RWPE2 (cell line): ENCODE measurements around the gene PIBF1.
"Not testable (repeated sequence)": the region's sequence is repeated elsewhere in the genome, so short reads cannot be mapped to it uniquely, and the experiment has no call there.

Experiments
- ATAC-seq: fragments of 200-7000 bp; cut with Tn5 transposase; 3 replicates; pipeline ENCODE4 v1.9.1; 2021; ENCODE audit warnings: low read depth
- DNase-seq: peaks from one replicate; pipeline ENCODE4 v3.0.0-alpha.2; 2020; ENCODE audit warnings: low spot score
- H3K27ac ChIP-seq: fragments of 450-650 bp; 2 replicates; pipeline ENCODE4 v1.5.1; 2017; ENCODE audit warnings: mild to moderate bottlenecking; ENCODE audit not compliant: poor library complexity, severe bottlenecking
- H3K27me3 ChIP-seq: fragments of 250-450 bp; sonication (Bioruptor Pico); 2 replicates; pipeline ENCODE4 v1.5.1; 2021; ENCODE audit warnings: mild to moderate bottlenecking, moderate library complexity; ENCODE audit not compliant: insufficient read depth, poor library complexity, severe bottlenecking
- H3K36me3 ChIP-seq: fragments of 250-450 bp; sonication (Bioruptor Pico); 2 replicates; pipeline ENCODE4 v1.5.1; 2020; ENCODE audit warnings: low read depth, mild to moderate bottlenecking, moderate library complexity
- H3K4me1 ChIP-seq: fragments of 250-450 bp; sonication (Bioruptor Pico); 2 replicates; pipeline ENCODE4 v1.5.1; 2021; ENCODE audit warnings: mild to moderate bottlenecking, moderate library complexity; ENCODE audit not compliant: insufficient read depth, poor library complexity, severe bottlenecking
- H3K4me3 ChIP-seq: fragments of 250-450 bp; sonication (Bioruptor Pico); 2 replicates; pipeline ENCODE4 v1.5.1; 2021; ENCODE audit warnings: mild to moderate bottlenecking, moderate library complexity; ENCODE audit not compliant: severe bottlenecking
- H3K9me3 ChIP-seq: fragments of 250-450 bp; sonication (Bioruptor Pico); 2 replicates; pipeline ENCODE4 v1.5.1; 2021; ENCODE audit warnings: mild to moderate bottlenecking, moderate library complexity; ENCODE audit not compliant: severe bottlenecking
- TF ChIP-seq, protein P1 (sequence below): fragments of 450-650 bp; IDR thresholded peaks from one replicate; pipeline ENCODE4 v1.5.1; 2017; ENCODE audit warnings: mild to moderate bottlenecking, moderate library complexity; ENCODE audit not compliant: poor library complexity, severe bottlenecking

PIBF1 gene

DNA sequence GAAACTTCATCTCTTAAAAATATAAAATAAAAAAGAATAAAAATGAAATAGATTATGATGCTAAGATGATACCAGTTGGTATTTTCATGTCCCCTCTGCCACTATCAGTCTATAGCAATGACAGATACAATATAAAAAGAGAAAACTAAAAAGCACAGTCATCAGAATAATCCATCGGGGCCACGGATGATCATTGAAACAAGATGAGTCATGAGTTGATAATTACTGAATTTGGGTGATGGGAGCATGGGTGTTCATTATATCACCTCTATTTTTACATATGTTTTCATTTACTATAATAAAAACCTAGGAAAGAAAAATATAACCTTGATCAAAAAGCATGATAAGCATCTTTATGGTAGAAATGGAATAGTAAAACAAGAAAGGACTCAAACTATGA lies 41.1 kb downstream of the PIBF1 start:
- Histone ChIP-seq H3K36me3 (peaks cover 59% of the 10 kb centered on the region), H3K27me3 (no peaks in the 10 kb centered on the region), H3K4me1 (no peaks in the 10 kb centered on the region), H3K27ac (no peak overlapping the region), H3K4me3 (no peak overlapping the region), H3K9me3 (no peaks in the 10 kb centered on the region)
- DNase-seq (no peak), ATAC-seq (no peak)
- TF ChIP-seq, protein P1, sequence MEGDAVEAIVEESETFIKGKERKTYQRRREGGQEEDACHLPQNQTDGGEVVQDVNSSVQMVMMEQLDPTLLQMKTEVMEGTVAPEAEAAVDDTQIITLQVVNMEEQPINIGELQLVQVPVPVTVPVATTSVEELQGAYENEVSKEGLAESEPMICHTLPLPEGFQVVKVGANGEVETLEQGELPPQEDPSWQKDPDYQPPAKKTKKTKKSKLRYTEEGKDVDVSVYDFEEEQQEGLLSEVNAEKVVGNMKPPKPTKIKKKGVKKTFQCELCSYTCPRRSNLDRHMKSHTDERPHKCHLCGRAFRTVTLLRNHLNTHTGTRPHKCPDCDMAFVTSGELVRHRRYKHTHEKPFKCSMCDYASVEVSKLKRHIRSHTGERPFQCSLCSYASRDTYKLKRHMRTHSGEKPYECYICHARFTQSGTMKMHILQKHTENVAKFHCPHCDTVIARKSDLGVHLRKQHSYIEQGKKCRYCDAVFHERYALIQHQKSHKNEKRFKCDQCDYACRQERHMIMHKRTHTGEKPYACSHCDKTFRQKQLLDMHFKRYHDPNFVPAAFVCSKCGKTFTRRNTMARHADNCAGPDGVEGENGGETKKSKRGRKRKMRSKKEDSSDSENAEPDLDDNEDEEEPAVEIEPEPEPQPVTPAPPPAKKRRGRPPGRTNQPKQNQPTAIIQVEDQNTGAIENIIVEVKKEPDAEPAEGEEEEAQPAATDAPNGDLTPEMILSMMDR = no peak

DNA sequence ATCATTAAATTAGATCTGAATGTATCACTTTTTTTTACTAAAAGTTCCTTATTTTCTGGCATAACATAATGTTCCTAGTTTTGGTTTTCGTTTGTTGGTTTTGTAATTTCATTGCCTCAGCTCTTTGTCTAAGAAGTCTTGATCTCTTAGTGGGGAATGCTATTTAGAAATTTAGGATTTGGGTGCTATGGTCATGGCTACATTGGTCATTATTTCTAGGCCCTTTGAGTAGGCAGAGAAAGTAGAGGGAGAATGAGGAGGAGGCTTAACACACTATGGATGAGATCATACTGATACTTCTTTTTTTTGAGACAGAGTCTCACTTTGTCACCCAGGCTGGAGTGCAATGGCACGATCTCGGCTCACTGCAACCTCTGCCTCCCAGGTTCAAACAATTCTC lies 41.8 kb downstream of the PIBF1 start:
- Histone ChIP-seq H3K36me3 (peaks cover 55% of the 10 kb centered on the region), H3K9me3 (no peaks in the 10 kb centered on the region), H3K4me3 (no peak overlapping the region), H3K27me3 (no peaks in the 10 kb centered on the region), H3K27ac (no peak overlapping the region), H3K4me1 (no peaks in the 10 kb centered on the region)
- TF ChIP-seq, protein P1 = no peak
- DNase-seq = no peak
- ATAC-seq = no peak

DNA sequence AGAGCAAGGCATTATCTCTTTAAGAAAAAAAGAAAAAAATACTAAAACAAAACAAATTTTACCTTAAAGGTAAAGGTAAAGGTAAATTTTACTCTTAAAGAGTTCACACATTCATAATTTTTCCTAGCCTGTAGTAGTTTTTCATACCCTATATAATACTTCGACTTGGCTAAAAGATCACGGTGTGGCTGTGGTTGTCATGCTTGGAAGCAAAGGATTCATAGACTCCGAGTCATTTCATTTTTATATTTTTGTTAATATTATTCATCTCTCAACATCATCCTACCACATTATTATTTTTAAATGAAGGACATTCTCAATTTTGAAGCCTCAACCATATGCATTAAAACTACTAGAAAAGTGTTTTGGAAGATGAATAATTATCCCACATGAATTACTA lies 52.7 kb downstream of the PIBF1 start:
- ATAC-seq = no peak

DNA sequence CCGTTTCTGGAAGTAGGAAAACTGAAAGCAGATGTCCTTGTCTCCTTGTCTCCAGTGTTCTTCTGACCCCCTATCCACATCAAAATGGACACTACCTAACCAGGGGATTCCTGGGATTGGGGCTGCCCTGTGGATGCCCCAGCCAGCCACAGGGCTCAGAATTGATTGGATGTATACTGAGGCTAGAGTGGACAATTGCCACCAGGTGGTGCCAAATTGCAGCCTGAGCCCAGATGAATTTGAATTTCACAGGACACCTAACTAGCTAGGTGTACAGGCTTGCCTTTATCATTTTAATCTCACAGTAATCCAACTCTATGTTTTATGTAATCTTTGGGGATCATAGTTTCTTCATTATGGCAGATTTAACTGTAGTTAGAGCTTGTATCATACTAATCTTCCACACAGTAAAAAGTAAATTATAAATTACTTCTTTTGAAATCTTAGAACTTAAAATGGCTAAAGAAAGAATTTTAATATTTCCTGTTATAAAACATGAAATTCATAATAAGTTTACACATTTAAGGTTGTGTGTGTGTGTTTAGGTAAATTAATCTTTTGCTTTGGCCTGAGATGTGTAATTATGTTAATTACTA lies 58.0 kb downstream of the PIBF1 start:
- Histone ChIP-seq H3K27ac (no peak overlapping the region), H3K36me3 (peaks cover 56% of the 10 kb centered on the region), H3K4me1 (peaks cover 4% of the 10 kb centered on the region), H3K4me3 (no peak overlapping the region), H3K27me3 (no peaks in the 10 kb centered on the region), H3K9me3 (no peaks in the 10 kb centered on the region)
- TF ChIP-seq, protein P1 = peak; percentile 86
- ATAC-seq (peak; percentile 95), DNase-seq (no peak)

More for the DNA sequence above, 52.7 kb downstream of the PIBF1 start:
- no peak for DNase-seq
- no peaks in the 10 kb centered on the region for H3K27me3 ChIP-seq
- no peaks in the 10 kb centered on the region for H3K9me3 ChIP-seq
- TF ChIP-seq, protein P1 = no peak
- H3K4me1 ChIP-seq = no peaks in the 10 kb centered on the region
- no peak overlapping the region for H3K27ac ChIP-seq
- no peak overlapping the region for H3K4me3 ChIP-seq
- H3K36me3 ChIP-seq = peaks cover 39% of the 10 kb centered on the region

DNA sequence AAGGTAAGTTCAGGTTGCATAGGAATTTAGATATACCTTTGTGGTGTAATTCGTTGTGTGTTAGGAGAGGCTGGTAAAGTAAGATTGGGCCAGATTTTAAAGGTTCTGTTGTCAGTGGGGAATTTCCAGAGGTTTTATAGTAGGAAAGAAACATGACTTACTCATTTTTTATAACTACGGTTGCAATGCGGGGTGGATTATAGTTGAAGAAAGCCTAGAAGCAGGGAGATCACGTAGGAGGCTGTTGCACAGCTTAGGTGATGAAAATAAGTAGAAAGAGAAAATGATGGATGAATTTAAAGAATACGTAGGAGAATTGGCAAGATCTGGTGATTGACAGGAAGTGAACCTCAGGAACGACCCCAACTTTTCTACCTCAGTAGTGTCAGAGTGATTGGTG lies 61.1 kb downstream of the PIBF1 start:
- TF ChIP-seq, protein P1 = no peak
- no peak overlapping the region for H3K27ac ChIP-seq
- no peaks in the 10 kb centered on the region for H3K9me3 ChIP-seq
- peaks cover 4% of the 10 kb centered on the region for H3K4me1 ChIP-seq
- H3K36me3 ChIP-seq = peaks cover 51% of the 10 kb centered on the region
- no peaks in the 10 kb centered on the region for H3K27me3 ChIP-seq
- H3K4me3 ChIP-seq = no peak overlapping the region
- DNase-seq (no peak), ATAC-seq (no peak)

DNA sequence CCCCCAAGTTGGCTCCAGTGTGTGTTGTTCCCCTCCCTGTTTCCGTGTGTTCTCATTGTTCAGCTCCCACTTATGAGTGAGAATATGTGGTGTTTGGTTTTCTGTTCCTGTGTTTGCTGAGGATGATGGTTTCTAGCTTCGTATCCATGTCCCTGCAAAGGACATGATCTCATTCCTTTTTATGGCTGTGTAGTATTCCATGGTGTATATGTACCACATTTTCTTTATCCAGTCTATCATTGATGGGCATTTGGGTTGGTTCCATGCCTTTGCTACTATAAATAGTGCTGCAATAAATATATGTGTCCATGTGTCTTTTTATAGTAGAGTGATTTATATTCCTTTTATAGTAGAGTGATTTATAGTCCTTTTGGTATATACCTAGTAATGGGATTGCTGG lies 63.2 kb downstream of the PIBF1 start:
- not testable (repeated sequence) for ATAC-seq, H3K27ac ChIP-seq, H3K4me3 ChIP-seq, H3K9me3 ChIP-seq, H3K27me3 ChIP-seq, DNase-seq, H3K4me1 ChIP-seq
- peaks cover 56% of the 10 kb centered on the region for H3K36me3 ChIP-seq
